Measurements from ENCODE around the gene PBOV1. TPM values are rescaled to one million over a fixed set of nuclear protein-coding genes. Genes with fewer than 3 reads are reported as not detected.

Gene PBOV1
- total RNA-seq, 1 donor, result not detected

DNA sequence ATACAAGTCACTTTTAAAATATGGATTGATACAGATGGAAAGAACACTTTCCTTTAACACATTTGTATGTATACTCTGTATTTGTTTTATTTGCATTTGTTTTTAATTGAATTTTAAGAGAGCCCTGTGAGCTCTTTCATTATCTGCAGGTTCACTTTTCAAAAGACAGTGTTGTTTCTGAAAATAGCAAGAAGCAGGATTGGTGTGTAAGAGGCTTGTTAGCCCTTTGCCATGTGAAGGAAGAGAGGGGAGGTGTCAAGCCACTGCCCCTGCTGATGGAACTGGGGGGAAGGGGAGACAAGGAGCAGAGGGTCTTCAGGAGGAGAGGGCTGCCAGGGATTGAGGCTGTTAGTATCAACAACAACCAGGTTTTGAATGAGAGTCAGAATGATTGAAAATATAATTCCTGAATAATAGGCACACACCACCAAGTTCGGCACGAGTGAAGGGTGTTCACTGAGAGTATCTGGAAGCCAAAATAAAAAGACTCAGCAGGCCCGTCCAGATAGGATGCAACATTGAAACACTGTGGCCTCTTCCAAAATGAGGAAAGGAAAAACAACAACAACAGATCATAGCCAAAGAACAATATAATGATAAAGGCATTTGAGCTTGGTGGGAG is 12.6 kb upstream of the PBOV1 start:
- TF ChIP-seq, protein P1, sequence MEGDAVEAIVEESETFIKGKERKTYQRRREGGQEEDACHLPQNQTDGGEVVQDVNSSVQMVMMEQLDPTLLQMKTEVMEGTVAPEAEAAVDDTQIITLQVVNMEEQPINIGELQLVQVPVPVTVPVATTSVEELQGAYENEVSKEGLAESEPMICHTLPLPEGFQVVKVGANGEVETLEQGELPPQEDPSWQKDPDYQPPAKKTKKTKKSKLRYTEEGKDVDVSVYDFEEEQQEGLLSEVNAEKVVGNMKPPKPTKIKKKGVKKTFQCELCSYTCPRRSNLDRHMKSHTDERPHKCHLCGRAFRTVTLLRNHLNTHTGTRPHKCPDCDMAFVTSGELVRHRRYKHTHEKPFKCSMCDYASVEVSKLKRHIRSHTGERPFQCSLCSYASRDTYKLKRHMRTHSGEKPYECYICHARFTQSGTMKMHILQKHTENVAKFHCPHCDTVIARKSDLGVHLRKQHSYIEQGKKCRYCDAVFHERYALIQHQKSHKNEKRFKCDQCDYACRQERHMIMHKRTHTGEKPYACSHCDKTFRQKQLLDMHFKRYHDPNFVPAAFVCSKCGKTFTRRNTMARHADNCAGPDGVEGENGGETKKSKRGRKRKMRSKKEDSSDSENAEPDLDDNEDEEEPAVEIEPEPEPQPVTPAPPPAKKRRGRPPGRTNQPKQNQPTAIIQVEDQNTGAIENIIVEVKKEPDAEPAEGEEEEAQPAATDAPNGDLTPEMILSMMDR (IDR thresholded peaks at IDR 0.05; ENCODE audit: insufficient read depth, low read depth, low read length), result no peak
- no peak for DNase-seq (ENCODE audit: low read depth)

DNA sequence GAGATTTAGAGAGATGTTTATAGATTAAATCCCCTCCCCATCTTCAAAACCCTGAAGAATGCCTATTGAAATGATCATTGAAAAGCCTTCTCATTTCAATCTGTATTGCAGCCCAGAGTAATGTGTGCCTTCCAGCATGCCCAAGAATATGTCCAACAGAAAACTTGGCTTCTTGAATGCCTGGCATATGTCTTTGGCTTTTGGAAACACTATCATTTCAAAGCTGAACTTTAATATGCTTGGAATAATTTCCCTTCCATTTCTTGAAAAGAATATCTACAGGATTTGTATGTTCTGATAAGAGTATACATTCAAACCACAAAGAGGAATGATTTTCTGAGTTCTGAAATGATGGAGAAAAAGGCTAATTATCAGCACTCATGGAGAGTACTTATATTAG is 11.9 kb upstream of the PBOV1 start:
- DNase-seq (ENCODE audit: low read depth), result no peak
- no peak overlapping the region for H3K4me3 ChIP-seq (ENCODE audit: low read depth, low read length)
- TF ChIP-seq, protein P1 (IDR thresholded peaks at IDR 0.05; ENCODE audit: insufficient read depth, low read depth, low read length), result no peak

More for the DNA sequence above, 12.6 kb upstream of the PBOV1 start:
- no peak overlapping the region for H3K4me3 ChIP-seq (ENCODE audit: low read depth, low read length)

DNA sequence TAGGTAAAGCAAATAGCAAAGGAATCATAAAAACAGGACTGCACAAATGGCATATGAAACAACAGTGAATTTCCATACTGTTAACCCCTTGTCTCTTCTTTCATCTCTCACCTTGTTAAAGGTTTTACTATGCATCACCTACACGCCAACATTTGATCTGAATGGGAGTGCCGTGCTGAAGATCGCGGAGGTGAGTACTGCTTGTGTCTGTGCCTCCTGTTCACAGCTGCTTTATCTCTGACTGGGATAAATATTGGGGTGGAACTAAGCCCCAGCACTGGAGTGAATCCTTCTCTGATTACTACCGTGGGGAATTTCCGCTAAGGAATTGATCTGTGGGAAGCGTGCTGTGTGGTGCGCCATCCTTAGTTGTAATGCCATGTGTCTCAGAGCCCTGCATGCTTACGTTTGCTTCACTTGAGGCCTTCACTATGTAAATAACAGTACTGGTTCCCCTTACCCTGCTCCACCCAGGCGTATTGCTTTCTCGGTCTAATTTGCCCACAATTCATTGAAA is 11.4 kb upstream of the PBOV1 start:
- TF ChIP-seq, protein P1 (IDR thresholded peaks at IDR 0.05; ENCODE audit: insufficient read depth, low read depth, low read length), result no peak
- DNase-seq (ENCODE audit: low read depth), result no peak
- no peak overlapping the region for H3K4me3 ChIP-seq (ENCODE audit: low read depth, low read length)

DNA sequence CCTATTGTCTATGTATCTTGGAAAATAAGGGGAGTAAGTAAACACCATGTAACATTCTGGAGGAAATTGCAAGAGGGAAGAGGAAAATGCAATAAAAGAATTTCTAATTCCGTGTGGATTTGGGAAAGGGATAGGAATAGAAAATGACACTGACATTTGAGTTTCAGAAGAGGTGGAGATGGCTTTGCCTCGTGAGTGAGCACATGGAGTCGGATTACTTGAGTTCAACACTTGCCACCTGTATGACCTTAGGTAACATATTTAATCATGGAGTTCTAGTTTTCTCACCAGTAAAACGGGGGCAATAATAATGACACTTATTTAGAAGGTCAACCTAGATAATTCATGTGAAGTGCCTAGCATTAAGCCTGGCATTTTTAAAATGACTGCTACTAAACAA is 10.8 kb upstream of the PBOV1 start:
- TF ChIP-seq, protein P1 (IDR thresholded peaks at IDR 0.05; ENCODE audit: insufficient read depth, low read depth, low read length), result no peak
- H3K4me3 ChIP-seq (ENCODE audit: low read depth, low read length), result no peak overlapping the region
- DNase-seq (ENCODE audit: low read depth), result no peak

DNA sequence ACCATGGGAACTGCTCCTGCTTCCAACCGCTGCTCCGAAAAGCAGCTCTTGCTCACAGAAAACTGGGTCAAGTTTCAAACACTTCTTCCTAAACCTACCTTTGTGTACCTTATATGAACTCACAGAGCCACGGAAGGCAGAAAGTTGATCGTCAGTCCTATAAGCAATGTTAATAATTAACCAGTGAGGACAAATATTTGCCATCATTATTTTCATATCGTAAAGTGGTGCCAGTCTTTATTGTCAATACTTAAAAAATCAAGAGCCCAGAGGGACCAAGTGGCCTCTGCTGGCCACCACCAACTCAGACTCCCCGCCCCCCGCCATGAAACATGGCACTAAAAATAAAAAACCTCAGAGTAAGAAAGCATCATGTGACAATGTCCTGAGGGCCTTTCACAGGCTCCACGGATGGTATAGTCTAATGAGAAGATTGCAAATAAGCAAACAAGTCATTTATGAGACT is 9.1 kb upstream of the PBOV1 start:
- no peak overlapping the region for H3K4me3 ChIP-seq (ENCODE audit: low read depth, low read length)
- TF ChIP-seq, protein P1 (IDR thresholded peaks at IDR 0.05; ENCODE audit: insufficient read depth, low read depth, low read length), result no peak

DNA sequence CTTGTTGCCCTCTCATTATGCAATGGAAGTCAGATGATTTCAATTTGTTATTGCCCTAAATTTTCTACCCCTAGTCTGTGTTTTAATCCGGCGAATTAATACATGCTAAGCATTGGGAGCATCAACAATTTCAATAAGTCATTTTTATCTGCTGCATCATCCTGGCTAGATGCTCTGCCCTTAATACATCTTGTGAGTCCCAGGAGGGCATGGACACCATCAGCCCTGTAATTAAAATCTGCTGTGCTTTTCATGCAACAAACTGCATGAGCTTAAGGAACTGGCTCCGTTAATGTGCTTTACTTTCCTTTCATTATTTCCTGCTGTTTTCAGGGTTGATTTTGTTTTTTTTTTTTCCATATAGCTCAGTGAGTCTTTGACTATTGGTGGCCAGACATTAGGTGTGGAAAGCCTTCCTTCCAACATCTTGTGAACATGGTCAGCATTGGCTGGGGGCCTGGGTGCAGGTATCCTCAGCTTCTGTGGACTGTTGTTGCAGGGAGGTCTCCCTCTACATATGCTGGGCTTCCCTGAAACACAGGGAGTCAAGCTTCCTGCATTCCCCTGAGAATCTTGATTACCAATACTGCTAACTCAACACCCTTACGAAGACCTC is 8.5 kb upstream of the PBOV1 start:
- H3K4me3 ChIP-seq (ENCODE audit: low read depth, low read length), result no peak overlapping the region
- no peak for DNase-seq (ENCODE audit: low read depth)
- TF ChIP-seq, protein P1 (IDR thresholded peaks at IDR 0.05; ENCODE audit: insufficient read depth, low read depth, low read length), result no peak

More for the DNA sequence above, 9.1 kb upstream of the PBOV1 start:
- no peak for DNase-seq (ENCODE audit: low read depth)
